Endometrial microvascular endothelial cells (primary cell): Measurements from ENCODE around the gene DAW1. TPM values are rescaled to one million over a fixed set of nuclear protein-coding genes. Genes with fewer than 3 reads are reported as not detected.
"Not testable (repeated sequence)": the region's sequence is repeated elsewhere in the genome, so short reads cannot be mapped to it uniquely, and the experiment has no call there.

ENCODE experiments used
- in situ Hi-C: cut with HindIII; loops from 2 replicates; pipeline ENCODE4 v1.10.0; 2017; ENCODE audit warnings: low sequenced_read_pairs, low pct_unique_long_range_greater_than_20kb; ENCODE audit errors: inconsistent ontology term
- total RNA-seq: library from RNA; depleted of rRNA; stranded (reverse); fragments of >200 nt; gene quantifications from one replicate; pipeline ENCODE4 v1.2.3, GENCODE V29; 2015; ENCODE audit errors: inconsistent ontology term

Gene DAW1
- total RNA-seq, 1 donor from 2014 or later = 7.0 TPM

DNA sequence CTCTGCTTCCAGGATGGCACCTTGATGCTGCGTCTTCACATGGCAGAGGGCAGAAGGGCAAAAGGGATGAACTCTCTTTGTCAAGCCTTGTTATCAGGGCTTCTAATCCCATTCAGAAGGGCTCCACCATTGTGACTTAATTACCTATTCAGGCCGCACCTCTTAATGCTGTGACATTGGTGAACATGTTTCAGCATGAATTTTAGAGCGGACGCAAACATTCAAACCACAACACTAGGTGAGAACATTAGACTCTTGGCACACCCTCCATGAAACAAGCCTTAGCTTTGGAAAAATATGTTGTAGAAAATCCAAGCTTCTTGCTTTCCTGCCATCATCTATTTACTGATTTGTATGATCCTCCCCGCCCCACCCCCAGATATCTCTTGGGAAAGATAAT, 17.9 kb downstream of the DAW1 start:
- in situ Hi-C loops = no loop called here

DNA sequence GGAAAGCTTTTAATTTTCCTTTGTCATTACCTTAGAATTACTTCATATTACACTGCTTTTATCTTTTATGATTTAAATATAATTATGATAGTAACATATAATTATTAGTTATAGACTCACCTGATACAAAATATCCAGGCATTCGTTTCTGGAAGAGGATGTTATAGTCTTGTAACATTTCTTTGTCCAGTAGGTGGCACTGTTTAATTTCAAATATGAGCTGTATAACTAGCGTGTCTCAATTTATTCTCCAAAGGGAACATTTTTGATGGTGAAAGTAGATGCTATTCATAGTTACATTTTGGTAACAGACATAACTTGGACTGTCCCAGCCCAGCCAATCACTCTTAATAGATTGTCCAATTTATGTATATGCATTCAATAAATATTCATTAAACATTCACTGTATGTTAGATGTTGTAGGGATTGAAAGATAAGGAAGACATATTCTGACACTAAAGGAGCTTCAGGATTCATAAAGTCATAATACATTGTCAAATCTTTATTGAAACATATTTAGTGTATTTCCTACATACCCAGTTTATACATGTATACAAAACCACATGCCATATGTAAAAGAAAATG, 19.2 kb downstream of the DAW1 start:
- in situ Hi-C loops = no loop called here

DNA sequence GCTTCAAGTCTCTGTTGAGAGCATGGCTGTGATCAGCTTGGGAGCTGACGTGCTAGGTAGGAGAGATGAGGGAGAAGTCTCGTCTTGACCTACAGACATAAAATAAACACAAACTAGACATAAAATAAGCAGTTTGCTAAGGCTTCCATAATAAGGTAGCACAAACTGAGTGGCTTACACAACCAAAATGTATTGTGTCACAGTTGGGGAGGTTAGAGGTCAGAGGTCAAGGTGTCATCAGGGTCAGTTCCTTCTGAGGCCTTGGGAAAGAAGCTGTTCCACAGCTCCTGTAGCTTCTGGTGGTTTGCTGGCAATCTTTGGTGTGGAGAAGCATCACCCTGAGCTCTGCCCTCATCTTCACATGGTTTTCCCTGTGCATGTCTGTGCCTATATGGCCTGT, 20.2 kb downstream of the DAW1 start:
- in situ Hi-C loops = no loop called here

DNA sequence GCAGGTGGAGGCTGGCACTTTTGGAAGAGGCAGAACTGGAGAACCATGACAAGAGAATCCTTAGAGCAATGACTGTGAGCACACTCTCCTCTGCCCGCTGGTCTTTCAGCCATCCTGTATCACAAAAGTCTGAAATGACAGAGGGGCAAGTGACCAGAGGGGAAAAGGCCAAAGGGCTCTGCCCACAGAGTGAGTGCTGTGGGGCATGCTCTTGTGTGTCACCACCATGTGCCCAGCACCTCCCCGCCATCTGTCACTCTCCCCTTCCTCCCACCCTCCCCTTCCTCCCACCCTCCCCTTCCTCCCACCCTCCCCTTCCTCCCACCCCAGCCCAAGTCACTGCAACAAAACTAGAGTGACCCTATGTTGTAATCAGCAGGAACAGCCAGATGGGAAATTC, 31.9 kb downstream of the DAW1 start:
- in situ Hi-C loops = no loop called here

DNA sequence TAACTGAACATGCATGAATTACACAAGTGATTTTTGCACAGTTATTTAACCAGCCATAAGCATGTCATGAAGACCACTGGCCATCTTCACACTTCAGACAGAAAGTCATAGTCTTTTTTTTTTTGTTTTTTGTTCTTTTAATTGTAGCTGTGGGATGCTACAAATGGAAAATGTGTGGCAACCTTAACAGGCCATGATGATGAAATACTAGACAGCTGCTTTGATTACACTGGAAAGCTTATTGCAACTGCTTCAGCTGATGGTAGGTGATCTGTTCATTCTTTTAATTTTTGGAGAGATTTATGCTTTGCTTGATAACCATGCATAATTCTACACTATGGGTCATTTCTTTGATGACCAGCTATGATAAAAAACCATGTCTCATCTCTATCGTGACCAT, 35.6 kb downstream of the DAW1 start:
- in situ Hi-C loops = no loop called here

DNA sequence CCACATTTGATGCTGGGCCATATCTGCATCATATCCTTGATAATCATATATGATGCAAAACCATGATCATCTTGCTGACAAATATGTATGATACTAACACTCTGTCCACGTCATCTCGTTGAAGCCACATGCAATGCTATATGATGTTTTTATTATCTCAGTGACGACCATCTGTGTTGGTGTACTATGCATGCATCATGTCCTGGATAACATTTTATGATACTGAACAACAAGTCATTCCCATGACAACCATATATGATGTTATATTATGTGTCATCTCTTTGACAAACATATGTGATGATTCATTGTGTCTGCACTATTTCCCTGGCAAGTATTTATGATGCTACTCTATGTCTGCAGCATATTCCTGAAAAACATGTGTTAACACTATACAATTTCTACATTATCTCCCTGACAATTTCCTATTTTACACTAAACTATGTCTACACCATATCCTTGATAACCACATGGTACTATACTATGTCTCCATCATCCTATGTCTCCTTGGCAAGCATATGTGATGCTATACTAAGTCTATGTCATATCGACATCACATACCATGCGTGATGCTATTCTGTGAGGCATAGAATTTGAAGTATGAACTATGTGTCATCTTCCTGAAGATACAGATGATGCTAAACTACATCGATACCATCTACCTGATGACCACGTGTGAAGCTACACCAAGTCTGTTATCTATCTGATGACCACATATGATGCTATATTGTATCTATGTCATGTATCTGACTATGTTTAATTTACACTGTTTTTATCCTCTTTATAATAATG, 37.0 kb downstream of the DAW1 start:
- in situ Hi-C loops = no loop called here

DNA sequence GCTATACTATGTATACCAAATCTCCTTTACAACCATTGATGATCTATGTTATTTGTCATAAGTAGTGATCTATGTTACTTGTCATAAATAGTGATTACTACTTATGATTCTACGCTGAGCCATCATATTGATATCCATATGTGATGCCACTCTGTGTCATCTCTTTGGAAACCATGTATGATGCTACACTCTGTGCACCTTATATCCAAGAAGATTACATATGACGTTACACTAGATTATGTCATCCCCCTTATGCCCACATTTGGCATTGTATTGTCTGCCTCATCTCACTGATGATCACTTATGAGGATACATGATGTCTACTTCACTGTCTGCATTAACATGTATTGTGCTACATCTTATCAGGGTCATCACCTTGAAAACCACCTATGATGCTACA, 42.9 kb downstream of the DAW1 start:
- in situ Hi-C loops = no loop called here

DNA sequence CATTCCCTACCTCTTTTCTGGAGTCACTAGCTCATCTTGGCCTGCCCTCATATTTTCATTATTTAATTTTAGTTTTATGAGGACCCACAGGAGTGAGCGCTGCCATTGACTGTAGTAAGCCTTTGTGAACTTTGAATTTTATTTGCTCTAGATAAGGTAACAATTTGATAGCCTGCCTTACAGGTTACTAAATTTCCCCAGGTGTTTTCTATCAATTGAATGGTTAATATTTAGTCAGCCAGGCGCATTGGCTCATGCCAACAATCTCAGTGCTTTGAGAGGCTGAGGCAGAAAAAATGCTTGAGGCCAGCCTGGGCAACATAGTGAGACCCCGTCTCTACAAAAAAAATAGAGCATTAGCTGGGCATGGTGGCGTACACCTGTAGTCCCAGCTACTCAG, 50.2 kb downstream of the DAW1 start:
- in situ Hi-C loops = no loop called here

DNA sequence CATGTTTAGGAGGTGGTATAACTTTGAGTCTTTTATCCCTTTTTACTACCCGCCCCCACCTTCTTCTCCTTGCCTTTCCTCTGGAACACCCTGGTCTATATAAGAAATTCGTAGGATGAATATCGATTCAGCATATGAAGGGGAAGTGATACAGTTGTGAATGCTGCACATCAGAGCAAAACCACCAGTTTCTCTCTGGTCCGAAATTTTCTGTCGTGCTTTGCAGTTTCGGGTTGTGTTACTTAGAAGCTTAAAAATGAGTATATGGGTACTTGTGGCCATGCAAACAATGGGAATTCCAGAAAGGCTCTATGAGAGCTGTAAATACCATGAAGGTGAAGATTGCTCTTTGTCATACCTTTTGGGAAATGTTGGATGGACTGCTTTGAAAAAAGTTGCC, 60.6 kb downstream of the DAW1 start:
- in situ Hi-C loops = no loop called here

DNA sequence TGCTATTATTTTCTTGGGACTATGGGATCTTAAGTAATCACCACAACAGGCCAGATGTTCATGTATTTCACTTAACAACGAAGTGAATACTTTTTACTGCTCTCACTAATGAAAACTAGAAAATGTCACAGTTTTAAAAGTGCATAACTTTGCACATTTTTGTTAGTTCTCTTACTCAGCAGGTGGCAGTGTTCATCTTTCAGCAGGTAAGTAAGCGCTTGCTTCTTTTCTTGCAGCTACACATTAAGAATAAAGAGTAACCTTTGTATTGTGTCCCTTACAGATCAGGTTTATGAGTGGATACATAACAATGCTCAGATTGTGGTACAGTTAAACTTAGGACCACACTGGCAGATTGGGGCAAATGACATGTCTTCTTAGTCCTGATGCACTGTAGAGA, 61.0 kb downstream of the DAW1 start:
- in situ Hi-C loops = no loop called here

DNA sequence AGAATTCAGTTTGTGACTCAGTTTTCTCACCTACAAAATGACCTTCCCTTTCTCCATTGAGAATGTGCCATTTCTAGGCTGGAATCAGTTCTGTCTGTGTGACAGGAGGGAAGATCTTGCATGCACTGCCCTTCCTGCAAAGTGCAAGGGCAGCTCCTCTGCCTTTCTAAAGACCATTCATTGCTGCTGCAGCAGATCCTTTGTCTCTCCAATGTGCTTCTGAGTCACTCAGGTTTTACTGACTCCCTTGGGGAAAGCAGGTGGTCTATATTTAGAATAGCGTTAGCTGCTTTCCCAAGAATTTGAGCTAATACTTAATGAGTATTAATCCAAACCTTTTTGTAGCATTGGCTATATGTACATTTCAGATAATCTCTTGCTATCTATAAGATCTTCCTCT, 62.5 kb downstream of the DAW1 start:
- in situ Hi-C loops = no loop called here

DNA sequence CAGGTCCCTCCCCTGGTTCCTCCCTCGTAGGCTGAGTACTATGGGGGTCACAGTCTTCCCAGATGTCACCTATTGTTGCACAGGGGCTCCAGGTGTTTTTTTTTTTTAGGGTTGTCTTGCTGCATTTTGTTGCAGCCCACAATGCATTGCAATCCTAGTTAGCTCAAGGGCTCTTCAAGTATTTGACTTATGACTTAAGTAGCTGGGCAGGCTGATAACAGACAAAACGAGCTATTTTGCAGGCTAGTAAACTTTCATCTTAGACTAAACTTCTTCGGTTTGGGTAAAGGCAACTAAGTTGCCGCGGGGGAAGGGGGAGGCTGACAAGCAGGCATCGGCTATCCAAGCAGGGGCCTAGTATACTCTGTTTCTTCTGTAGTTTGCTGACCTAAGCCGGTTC, 64.8 kb downstream of the DAW1 start:
- in situ Hi-C loops = not testable (repeated sequence)

DNA sequence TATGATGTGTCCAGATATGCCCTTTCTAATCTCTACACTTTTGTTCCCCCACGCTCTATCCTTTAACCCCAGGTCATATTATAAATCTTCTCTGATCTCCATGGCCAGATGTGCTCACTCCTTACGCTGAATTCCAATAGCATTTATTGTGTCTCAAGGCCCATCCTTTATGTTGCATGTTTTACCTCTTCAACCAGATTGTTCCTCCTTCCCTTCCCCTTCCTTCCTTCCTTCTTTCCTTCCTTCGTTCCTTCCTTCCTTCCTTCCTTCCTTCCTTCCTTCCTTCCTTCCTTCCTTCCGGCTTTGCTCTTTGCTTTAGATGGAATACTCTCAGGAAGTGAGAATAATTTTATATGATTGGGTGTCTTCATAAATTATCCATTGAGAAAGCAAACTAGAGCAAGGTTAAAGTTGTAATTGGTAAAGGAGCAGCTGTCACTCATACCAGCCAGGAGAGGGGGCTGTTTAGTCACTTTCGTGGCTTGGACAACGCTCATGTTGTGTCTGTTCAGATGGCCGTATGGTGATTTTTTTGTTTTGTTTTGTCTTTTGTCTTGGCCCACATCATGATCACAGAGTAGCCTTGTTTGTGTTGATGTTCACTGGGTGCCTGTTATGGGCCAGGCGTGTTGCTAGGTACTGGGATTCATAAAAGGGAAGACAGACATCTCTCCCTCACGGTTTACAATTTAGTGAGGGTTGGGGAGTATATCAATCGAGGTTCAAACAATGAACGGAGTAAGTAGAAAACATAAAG, 68.0 kb downstream of the DAW1 start:
- in situ Hi-C loops = no loop called here

DNA sequence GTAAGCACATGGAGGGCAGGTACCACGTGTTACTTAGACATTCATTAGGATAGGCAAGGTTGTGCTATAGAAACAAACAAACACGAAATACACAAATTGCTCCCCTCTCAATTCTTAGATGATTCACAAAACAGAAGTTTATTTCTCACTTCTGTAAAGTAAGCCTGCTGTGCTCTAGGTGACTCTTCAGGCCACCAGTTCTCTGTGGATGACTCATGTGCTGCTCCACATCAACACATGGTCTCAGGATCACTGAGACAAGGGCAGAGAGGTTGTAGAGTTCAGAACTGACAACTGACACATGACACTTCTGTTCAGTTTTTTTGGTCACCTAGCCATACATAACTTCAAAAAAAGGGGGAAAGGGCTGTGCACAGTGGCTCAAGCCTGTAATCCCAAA, 70.6 kb downstream of the DAW1 start:
- in situ Hi-C loops = no loop called here

DNA sequence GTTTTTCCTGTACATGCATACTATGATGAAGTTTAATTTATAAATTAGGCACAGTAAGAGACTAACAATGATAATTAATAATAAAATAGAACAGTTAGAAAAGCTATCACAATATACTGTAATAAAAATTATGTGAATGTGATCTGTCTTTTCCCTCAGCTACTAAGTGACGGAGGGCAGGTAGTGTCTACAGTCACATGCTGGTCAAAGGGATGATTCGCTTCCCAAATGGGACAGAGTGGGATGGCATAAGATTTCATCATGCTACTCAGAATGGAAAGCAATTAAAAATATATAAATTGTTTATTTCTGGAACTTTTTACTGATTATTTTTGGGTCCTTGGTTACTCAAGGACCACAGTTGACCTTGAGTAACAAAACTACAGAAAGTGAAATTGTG, 71.5 kb downstream of the DAW1 start:
- in situ Hi-C loops = no loop called here

DNA sequence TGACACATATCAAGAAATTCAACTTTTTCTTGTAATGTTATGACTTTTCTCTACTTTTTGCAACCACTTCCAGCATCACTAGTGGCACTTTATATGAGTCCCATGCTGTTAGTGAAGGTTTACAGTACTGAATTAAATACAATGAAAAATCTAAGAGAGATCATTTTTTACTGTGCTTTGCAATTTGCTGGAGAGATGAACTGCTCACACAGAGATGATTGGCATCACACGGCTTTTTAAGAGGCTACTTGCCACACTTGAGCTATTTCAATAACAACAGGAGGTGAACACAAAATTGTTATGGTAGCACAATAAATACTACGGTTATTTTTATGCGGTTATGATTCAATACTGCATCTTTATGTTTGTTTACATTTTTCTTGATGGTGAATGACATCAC, 88.9 kb downstream of the DAW1 start:
- in situ Hi-C loops = no loop called here

DNA sequence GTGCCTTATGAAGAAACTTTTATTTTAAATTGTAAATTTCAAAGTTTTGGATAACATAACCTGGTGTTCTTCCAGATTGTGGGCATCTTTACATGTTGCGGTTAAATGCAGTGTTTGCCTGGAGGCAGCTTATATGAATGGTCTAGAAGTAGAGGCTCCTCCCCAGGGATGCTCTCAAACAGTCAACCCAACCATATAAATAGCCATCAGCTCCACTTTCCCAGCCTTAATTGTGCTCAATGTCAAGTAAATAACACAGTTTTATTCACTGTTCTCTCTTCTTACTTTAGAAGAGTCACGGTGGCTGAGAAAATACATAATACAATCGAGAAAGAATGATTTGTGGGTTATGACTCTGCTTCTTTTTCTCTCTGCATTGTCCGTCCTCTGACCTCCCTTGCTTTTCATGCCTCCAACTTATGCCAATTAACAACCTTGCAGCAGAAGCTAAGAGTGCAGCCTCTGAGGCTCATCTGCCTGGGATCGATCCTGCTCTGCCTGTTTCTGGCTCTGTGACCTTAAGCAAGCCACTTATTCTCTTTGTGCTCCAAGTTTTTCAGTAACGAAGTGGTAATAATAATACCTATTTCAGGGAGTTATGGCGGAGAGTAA, 100.3 kb downstream of the DAW1 start:
- in situ Hi-C loops = no loop called here

DNA sequence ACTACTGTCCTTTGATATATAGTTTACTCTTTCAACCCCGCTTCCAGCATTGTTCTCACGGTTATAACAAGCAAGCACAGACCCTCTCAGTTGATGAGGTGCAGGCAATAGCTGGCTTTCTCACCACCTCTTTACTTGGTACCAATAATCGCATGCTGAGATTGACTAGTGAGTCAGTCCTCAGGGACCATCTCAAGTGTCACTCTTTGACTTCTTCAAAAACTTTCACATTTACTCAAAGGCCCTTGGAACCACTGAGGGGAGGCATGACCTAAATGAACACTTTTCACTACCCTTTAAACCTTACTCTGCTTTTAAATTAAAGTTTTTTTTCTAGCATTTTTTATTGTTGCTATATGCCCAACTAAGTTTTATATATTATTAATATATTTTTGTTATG, 101.8 kb downstream of the DAW1 start:
- in situ Hi-C loops = no loop called here
